Measurements from ENCODE around the gene MBD5.

- TF ChIP-seq EZH2 (IDR thresholded peaks at IDR 0.05): no peak
- no peak for TF ChIP-seq CTCF (IDR thresholded peaks at IDR 0.05)
- TF ChIP-seq EZH2phosphoT487 (IDR thresholded peaks at IDR 0.05): no peak
Observed at GRCh38 chr2:148106331-148106730, 85.4 kb downstream of the MBD5 start.

All from neural progenitor cell (in vitro differentiated cells).